ENCODE results near the gene HMX2.

HMX2 gene

DNA sequence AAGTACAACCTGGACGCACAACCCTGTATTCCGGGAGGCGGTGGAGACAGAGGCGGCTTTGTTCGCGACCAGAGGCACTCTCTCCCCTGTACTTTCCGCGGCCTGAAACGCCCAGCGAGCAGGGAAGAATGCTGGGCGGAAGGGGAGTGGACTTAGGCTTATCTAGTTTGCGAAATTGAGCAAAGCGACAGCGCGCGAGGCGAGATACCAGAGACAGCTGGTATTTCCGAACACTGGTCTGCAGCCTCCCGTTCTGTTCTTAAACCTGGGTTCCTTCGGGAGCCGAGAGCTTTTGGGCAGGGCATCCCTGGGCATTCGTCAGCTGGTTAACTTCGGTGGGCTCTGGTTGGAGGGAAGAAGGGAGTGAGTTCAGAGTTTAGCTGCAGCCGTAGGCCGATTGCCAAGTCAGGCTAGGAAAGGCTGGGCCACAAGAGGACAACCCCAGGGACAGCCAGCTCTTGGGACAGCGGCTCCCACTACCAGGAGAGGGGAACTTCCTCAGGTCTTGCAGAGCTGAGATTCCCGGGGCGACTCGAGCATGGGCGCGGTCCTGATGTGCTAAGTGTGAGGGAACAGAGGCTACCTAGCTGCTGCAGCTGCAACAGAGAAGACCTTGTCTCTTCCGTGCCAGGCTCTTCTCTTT lies 8.3 kb upstream of the HMX2 start:
- DNase-seq, result no peak

DNA sequence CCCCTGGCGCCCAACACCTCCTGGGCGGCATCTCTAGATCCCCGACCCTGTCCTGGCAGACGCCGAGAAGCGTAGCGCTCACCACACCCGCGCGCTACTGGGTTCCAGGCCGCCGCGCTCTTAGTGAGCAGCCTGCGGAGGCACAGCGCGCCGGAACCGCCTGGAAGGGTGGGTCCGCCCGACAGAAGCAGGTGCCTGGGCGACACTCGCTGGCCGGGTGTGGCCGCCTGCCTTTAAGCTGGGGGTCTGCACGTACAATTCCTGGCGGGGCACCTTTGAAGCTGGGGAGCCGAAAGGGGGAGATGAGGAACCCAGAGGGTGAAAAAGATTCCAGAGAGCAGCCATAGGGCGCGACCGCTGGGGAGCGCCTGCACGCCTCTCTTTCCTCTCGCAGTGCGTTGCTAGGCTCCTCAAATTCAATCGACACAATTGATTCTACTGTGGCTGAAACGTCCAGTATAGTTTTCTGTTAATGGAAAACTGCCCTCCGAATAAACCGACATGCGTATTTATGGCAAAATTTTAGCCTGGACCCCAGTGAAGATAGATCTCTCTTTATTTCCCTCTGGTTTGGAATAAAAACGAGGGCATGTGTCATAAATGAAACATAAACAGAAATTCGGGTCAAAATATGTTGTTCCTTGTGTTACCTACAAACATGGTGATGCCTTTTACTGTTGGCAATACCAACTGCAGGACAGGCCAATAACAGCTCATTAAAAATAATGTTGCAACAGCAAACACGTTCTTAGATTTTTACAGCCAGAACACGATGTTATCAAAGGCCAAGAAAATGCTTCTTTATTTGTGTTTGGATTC lies 7.6 kb upstream of the HMX2 start:
- no peak for DNase-seq

DNA sequence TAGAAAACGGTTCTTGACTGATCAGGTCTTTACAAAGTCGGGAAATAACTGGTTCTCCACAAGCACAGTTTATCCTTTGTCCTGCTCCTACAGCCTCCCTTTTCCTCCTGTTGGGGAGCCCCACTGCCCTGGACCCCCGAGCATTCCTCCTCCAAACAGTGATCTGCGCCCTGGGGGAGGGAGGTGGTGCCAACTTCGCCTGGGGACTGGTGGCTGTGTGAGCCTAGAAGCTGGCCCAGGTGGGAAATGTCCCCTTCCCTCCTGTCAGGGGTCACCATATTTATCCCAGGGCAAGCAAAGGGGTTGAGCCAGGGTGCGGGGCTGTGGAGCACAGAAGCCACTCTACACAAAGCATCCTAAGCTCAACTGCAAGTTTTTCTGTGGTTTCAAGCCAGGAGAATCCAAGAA lies 6.9 kb upstream of the HMX2 start:
- no peak for DNase-seq

DNA sequence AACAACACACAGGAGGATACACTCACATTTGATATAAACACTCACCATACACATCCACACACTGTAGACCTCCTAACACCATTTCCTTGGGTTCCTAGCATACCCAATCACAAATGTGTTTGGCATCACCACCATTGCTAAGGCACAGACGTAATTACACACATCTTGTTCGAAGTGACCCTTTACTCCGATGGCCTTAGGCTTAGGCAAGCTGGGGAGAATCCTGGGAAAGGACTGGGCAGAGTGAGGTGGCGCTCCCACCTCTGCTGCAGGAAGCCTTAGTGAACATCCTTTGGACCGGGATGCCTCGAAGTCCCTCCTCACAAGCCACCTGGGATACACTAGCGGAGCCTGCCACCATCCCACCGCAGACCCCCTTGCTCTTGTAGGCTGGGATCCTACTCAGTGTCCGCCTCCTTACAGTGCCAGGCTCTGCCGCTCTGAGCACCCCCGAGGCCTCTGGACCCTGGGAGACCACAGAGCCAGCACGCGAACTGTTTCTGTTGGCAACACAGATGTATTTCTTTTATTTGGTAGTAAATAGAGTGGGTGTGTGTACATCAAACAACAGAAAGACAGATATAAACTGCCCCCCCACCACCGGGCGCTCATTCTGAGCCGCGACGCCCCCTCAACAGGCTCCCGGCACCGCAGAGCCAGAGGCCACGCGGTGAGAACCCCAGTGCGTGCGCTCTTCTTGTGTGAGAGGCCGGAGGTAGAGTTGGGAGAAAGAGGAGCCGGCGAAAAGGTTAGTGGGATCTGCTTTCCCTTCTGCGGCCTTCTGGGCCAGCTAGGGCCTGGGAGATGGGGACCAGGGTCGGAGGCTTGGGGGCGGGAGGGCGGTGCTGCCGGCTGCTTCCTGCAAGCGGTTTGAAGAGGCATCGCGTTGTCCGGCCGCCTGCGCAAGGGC lies 5.9 kb upstream of the HMX2 start:
- no peak for DNase-seq

DNA sequence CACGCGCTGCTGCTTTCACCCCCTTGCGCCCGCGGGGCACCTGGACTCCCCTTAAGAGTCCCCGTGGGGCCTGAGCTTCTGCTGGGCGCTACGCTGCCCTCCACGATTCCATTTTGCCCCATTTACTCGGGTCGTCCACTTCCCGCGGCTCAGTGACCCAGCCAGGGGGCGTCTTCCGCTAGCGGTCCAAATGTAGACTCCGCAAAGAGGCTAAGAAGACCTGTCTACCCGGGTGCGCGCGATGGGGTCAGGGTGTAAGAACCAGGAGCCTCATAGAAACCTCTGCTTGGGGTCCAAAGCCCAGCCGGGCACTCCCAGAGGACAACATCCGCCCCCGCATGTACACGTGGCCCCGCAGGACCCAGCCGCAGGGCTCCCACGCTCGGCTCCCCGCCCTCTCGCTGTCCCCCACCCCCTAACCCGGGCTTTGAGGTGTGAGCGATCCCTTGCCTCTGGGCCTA lies 5.2 kb upstream of the HMX2 start:
- DNase-seq, result no peak

DNA sequence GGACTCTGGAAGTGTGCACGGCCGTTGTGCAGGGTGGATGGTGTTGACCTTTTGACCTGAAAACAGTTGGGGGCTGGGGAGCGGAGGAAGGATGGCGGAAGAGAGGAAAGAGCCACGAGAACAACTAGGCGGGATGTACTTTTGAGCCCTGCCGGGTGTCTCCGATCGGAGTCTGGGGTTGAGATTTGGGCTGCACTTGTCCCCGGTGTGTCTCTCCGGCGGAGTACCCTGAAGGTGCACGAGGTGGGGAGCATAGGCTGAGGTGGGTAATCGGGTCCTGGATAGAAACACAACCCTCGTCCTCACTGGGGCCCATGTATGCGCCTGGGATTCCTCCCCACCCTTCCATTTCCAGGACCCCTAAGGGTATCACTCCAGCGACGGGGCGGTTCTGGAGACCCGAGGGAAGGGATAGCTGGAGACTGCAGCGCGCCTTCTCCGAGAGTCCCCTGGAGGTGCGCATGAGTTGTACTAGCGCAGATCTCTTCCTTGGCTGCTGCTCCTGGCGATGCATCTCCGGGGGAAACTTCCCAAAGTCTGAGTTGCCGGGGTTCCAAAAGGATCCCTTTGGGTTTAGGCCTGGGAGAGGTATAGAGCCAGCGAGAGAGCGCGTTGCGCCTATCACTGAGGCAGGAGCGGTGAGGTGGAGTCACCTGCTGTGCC lies 4.6 kb upstream of the HMX2 start:
- no peak for DNase-seq

DNA sequence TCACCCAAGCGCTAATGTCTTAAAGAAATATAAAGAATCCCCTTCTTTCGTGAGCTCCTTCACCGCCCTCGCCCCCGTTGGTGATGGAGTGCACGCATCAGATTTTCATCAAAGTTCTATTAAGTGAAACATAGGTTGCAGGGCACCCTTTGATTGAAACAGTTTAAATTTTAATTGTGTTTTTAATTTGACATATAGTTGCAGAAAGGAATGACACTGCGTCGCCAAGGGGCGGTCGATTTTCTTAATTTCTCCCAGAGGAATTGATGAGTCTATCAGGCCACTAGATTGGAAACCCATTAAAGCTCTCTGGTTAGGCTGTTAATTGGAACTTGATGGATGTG lies 4.1 kb upstream of the HMX2 start:
- DNase-seq, result no peak

DNA sequence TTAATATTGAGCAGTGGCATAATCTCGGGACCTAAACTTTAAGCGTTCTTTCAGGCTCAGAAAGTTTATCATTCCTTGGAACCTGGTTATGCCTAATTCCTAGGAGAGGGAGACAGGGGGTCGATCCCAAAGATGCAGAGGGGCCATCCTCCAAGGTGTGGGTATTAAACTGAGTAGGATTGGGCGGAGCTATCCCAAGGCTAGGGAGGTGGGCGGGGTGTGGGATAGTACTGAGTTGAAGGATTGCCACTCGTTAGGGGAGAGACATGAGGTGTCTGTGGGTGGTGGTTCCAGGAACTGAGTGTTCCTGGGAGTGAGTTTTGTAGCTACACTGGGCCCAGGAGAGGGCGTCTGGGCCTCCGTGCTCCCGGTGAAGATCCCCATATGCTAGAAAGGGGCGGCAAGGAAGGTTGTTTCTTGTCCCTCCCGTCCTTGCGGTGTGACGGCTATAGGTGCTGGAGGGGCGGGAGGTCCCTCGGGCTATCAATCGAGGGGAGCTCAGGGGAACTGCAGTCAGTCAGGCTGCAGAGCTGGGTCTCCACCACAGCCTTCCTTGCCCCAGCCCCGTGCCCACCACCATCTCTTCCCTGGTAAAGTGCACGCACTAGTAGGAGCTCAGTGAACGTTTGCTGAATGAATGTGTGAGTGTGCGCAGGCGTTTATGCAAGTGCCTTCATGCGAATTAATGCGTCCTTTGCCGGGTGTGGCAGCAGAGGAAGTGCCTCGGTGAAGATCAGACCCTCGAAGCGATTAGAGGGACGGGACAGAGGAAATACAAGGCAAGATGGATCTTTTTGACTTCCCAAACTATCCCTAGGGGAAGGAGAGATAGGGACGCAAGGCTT lies 3.0 kb upstream of the HMX2 start:
- no peak for DNase-seq

DNA sequence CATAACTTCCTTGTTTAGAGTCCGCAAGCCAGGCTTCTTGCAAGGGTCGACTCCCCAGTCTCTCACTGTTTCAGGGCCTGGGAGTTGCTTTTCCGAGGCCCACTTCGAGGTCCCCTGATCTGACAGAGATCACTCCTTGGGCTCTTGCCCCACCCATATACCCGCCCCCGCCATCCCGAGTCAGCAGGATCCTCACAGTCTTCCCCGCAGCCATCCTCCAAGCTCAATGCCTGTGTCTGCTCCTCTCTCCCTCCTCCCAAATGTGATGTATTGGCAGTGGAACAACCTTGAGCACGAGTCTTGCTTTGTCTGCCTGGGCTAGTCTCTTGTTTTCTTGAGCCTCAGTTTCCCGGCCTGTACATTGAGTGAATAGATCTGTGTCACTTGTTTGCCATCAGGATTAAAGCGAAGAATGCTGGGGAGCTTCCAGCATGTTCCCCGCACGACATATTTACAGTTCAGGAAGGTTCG lies 2.4 kb upstream of the HMX2 start:
- no peak for DNase-seq

DNA sequence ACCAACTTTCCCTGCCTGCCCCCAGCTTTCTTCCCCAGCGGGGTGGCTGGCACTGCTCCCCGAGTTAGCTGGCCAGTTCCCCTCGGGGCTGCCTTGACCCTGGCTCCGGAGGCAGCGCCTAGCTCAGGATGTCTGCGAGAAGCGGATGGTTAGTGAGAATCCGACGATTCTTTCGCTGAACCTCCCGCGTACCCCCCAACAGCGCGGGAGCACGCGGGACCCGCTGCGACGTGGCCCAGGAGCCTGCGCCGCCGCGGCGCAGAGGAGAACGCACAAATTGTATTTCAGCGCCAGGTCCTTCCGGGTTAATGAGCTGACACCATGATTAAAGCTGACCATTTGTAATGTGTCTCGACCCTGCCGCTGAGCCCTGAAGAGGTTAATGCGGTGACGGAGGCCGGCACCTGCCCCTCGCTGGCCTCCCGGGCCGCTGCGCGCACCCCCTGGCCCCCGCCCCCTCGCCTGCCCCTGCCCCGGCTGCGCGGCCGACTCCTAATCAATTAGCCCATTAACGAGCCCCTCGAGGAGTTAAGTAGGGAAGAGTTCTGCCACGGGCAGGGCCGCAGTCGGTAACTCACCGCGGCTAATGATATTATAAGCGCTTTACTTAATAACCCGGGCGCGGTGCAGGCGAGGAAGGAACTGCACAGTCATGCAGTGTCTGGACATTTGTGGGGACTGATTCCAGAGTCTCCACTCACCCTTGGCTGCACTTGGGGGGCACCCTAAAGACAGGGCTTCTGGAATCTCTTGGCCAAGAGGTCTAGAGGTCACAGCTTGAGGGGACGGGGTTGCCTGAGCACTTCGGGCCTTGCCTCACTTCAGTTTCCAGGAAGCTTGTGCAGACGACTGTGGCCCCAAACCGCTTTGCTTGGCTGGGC lies 1.7 kb upstream of the HMX2 start:
- no peak for DNase-seq

DNA sequence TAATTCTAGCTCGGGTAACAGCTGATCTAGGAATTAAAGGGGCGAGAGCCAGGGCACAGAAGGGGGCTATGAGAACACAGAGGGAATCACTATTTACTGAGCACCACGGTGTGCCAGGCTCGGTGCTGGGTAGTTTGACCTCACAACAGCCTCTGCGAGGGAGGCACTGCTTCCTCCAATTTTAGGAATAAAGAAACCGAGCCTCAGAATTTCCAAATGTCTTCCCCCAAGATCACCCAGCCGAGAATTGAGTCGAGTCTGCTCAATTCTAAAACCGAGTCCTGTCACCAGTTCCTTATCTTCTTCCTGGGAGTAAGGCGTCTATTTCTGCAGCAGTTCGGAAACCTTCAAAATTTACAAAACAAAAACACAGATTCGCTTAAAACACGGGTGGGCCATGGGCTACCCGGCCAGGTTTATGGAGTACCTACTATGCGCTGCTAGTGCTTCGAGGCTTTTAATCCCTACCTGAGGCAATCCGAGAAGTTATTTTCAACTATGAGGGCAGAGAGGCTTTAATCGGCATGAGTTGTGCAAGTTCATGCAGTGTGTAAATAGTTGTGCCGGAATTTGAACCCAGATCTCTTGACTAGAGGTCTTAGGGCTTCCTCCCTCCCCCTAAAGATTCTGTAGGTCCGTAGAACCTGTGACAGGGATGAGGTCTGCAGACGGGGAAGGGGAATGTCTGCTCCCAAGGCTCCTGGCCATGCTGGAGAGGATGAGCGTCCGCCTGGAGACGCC lies 872 bp upstream of the HMX2 start:
- DNase-seq, result no peak

DNA sequence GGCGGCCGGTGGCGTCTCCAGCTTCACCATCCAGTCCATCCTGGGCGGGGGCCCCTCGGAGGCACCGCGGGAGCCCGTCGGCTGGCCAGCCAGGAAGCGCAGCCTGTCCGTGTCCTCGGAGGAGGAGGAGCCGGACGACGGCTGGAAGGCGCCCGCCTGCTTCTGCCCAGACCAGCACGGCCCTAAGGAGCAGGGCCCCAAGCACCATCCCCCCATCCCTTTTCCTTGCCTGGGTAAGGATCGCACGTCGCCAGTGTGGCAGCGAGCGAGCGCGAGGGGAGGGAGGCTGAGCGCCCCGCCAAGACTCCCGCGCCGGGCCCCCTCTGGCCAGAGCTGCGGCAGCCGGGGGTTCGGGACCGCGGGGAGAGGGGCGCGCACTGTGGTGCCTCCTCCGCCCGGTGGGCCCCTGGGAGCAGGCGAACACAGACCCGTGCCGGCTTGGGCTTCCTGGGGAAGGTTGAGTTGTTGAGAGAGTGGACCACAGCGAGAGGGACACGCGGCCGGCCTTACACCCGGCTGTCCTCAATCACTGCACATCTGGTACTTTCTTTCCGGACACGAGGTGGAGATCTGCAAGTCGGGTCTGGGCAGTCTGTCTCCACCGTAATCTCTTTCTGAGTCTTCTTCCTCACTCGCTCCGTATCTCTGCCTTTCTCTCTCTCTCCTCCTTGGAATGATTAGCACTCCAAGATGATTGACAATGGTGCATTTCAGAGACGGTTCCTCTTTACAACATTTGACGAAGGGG lies 652 bp downstream of the HMX2 start:
- no peak for DNase-seq

DNA sequence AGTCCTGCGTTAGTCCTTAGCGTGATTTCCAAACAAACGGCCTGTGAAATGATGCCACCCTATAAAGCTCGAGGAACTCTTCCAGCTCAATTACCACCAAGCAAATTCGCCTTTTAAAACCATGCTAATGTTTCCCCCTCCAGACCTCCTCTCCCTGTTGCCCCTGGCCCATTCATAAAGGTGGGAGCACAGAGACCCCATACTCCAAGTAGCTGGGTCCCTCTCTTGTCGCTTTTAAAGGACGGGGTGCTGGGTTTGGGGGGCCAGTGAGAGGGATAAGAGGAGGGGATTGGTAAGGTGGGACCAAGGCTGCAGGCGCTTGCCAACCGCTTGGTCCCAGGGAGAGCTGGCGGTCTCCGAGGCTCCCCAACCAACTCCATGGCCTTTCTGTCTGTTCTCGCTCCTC lies 1.2 kb downstream of the HMX2 start:
- DNase-seq, result no peak

DNA sequence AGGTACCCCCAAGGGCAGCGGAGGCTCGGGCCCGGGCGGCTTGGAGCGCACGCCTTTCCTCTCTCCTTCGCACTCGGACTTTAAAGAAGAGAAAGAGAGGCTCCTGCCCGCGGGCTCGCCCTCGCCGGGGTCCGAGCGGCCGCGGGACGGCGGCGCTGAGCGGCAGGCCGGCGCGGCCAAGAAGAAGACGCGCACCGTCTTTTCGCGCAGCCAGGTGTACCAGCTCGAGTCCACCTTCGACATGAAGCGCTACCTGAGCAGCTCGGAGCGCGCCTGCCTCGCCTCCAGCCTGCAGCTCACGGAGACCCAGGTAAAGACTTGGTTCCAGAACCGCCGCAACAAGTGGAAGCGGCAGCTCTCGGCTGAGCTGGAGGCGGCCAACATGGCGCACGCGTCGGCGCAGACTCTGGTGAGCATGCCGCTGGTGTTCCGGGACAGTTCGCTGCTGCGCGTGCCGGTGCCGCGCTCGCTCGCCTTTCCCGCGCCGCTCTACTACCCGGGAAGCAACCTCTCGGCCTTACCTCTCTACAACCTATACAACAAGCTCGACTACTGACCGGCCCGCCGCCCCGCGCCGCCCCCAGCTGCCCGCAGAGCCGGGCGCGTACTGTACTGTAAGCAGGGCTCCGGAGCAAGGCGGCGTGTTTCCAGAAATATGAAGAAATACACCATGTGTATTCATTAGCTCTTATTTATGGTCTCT lies 1.8 kb downstream of the HMX2 start:
- no peak for DNase-seq

DNA sequence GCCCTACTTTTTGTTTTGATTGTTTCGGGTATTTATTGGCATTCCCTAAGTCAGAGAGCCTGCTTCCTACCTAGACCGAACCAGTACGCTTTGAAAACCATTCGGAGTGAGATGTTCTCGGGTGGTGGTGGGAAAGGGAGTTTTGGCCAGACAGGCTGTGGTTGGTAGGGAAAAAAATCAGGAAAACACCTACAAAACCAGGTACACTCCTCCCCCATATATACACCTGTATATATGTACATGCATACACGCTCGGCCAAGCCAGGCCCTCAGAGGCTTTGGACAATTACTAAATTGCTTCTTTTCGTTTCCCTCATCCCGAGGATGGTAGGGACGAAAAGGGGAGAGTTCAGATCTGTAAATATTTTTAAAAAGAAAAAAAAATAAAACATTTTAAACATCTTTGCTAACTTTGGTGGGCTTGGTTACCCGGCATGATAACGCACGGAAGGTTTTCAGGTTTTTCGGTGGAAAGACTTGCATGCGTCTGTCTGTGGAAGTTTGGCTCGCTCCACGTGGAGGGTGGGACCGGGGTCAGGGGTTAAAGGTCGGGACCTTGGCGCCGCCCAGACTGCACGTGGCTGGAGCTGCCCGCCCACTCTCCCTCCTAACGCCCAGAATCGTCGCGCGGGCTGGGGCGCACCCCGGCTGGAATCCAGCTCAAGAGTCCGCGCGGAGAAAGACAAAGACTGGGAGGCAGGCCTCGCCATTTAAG lies 2.5 kb downstream of the HMX2 start:
- DNase-seq, result no peak

DNA sequence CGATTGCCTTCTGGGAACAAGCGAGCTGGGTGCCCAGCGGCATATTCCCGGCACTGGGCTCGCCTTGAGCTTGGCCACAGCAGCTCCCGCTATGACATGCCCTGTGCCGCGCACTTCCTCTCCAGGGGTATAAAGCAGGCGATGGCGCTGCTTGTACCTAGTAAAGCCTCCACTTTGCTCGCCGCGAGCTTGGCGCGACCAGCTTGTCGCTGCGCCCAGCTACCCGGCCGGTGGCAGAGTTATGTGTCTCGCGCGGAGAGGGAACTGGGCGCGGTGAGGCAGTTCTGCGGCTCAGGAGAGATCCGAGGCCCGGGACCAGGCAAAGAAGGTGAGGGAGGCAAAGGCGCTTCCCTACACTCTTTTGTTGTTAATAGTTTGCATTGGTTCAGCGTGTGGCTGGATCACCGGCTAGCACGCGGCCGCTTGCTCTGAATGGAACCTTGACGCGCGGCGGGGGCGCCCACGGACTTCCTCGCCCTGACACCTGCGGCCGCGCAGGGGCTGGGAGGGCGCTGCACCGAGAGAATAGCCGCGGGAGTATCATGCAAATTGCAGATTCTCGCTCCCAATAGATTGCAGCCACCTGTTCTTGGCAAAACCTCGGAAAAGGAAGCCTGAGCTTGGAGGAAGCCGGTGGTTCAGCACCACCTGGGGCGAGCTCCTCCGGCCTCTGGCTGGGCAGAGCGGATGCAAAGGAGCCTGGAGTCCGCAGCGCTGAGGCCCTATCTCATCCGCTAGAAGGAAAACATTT lies 3.2 kb downstream of the HMX2 start:
- DNase-seq, result no peak

DNA sequence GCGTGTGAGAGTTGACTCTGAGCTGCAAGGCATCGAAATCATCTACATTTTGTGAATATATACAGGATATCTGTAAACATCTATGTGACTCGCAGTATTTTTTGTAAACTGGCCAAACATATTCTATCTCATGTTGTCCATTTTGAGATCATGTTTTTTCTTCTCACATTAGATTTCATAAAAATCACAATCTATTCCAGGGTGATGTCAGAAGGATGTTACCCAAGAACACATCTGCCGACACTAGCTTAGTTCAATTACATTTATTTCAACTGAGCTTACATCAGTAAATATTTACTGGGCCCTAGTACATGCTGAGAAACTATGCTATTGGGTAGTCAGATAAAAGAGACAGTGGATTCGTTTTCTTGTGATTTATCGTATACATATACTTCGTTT lies 3.8 kb downstream of the HMX2 start:
- DNase-seq, result no peak

Measured in cerebellar nuclear complex (tissue), 1 donor.